ENCODE measurements around the gene RBBP8.

- TF ChIP-seq CTCF (IDR thresholded peaks at IDR 0.05), result no peak
- TF ChIP-seq MAX (CRISPR knock-in tag; IDR thresholded peaks at IDR 0.05), result no peak
- TF ChIP-seq SP1 (CRISPR knock-in tag; conservative IDR thresholded peaks at IDR 0.05), result no peak
- no peak for TF ChIP-seq USF2 (CRISPR knock-in tag; IDR thresholded peaks at IDR 0.05)
- TF ChIP-seq SMAD3 (CRISPR knock-in tag; IDR thresholded peaks at IDR 0.05; ENCODE audit: borderline replicate concordance), result no peak
- TF ChIP-seq ZNF423 (CRISPR knock-in tag; IDR thresholded peaks at IDR 0.05), result no peak
- TF ChIP-seq JUN (CRISPR knock-in tag; IDR thresholded peaks at IDR 0.05), result no peak
- no peak for TF ChIP-seq ESRRA (CRISPR knock-in tag; IDR thresholded peaks at IDR 0.05; ENCODE audit: borderline replicate concordance)
- TF ChIP-seq ERG (CRISPR knock-in tag; IDR thresholded peaks at IDR 0.05), result no peak
- no peak for TF ChIP-seq ATF1 (CRISPR knock-in tag; IDR thresholded peaks at IDR 0.05)
Observed at GRCh38 chr18:23072079-23072478, 139.0 kb downstream of the RBBP8 start.
